T-helper 2 cell treated with Interferon-gamma antibody and Interleukin-4, amounts not matched to agents 5 μg/mL and 100 μg/mL, for 36 hours (primary cell): ENCODE measurements around the gene TRPM3.

Source experiments
- DNase-seq: peaks from one replicate; pipeline ENCODE4 v3.0.0; 2021; ENCODE audit warnings: low spot score
- H3K27ac Mint-ChIP-seq: one replicate; pipeline ENCODE4 v1.8.0; 2021; ENCODE audit warnings: mild to moderate bottlenecking, mixed read lengths
- H3K27me3 Mint-ChIP-seq: one replicate; pipeline ENCODE4 v1.8.0; 2021; ENCODE audit warnings: low read depth, mixed read lengths
- H3K36me3 Mint-ChIP-seq: one replicate; pipeline ENCODE4 v1.8.0; 2021; ENCODE audit warnings: low read depth, mixed read lengths
- H3K4me1 Mint-ChIP-seq: one replicate; pipeline ENCODE4 v1.8.0; 2021; ENCODE audit warnings: low read depth, mixed read lengths
- H3K4me3 Mint-ChIP-seq: one replicate; pipeline ENCODE4 v1.8.0; 2022; ENCODE audit warnings: mild to moderate bottlenecking, moderate library complexity, mixed read lengths
- H3K9me3 Mint-ChIP-seq: one replicate; pipeline ENCODE4 v1.8.0; 2021; ENCODE audit warnings: mixed read lengths

TRPM3 gene

GRCh38 chr9:70902692-70903131 is 218.7 kb downstream of the TRPM3 start:
- Mint-ChIP-seq H3K27ac (no peak overlapping the region), H3K4me3 (no peak overlapping the region), H3K36me3 (no peaks in the 10 kb centered on the region), H3K9me3 (no peaks in the 10 kb centered on the region), H3K4me1 (no peaks in the 10 kb centered on the region), H3K27me3 (no peaks in the 10 kb centered on the region)
- DNase-seq, result no peak

GRCh38 chr9:70902171-70902570 is 219.2 kb downstream of the TRPM3 start:
- Mint-ChIP-seq H3K27ac (no peak overlapping the region), H3K4me1 (no peaks in the 10 kb centered on the region), H3K4me3 (no peak overlapping the region), H3K36me3 (no peaks in the 10 kb centered on the region), H3K9me3 (no peaks in the 10 kb centered on the region), H3K27me3 (no peaks in the 10 kb centered on the region)
- no peak for DNase-seq

- Mint-ChIP-seq H3K36me3 (no peaks in the 10 kb centered on the region), H3K9me3 (no peaks in the 10 kb centered on the region), H3K27ac (no peak overlapping the region), H3K4me3 (no peak overlapping the region), H3K27me3 (no peaks in the 10 kb centered on the region), H3K4me1 (no peaks in the 10 kb centered on the region)
- no peak for DNase-seq
Measured at GRCh38 chr9:70901746-70902145, 219.7 kb downstream of the TRPM3 start.

- no peaks in the 10 kb centered on the region for H3K4me1 Mint-ChIP-seq
- no peak overlapping the region for H3K27ac Mint-ChIP-seq
- no peaks in the 10 kb centered on the region for H3K27me3 Mint-ChIP-seq
- no peaks in the 10 kb centered on the region for H3K9me3 Mint-ChIP-seq
- no peaks in the 10 kb centered on the region for H3K36me3 Mint-ChIP-seq
- no peak overlapping the region for H3K4me3 Mint-ChIP-seq
- no peak for DNase-seq
Measured at GRCh38 chr9:70901013-70901412, 220.4 kb downstream of the TRPM3 start.

- Mint-ChIP-seq H3K9me3 (no peaks in the 10 kb centered on the region), H3K36me3 (no peaks in the 10 kb centered on the region), H3K4me1 (no peaks in the 10 kb centered on the region), H3K27ac (no peak overlapping the region), H3K27me3 (no peaks in the 10 kb centered on the region), H3K4me3 (no peak overlapping the region)
- no peak for DNase-seq
Measured at GRCh38 chr9:70893580-70894122, 227.8 kb downstream of the TRPM3 start.

- H3K27me3 Mint-ChIP-seq, result no peaks in the 10 kb centered on the region
- H3K36me3 Mint-ChIP-seq, result no peaks in the 10 kb centered on the region
- no peak for DNase-seq
- no peak overlapping the region for H3K27ac Mint-ChIP-seq
- no peaks in the 10 kb centered on the region for H3K9me3 Mint-ChIP-seq
- H3K4me3 Mint-ChIP-seq, result no peak overlapping the region
- no peaks in the 10 kb centered on the region for H3K4me1 Mint-ChIP-seq
Measured at GRCh38 chr9:70888471-70888870, 232.9 kb downstream of the TRPM3 start.

GRCh38 chr9:70887826-70888225 is 233.6 kb downstream of the TRPM3 start:
- DNase-seq, result no peak
- Mint-ChIP-seq H3K27me3 (no peaks in the 10 kb centered on the region), H3K27ac (no peak overlapping the region)

GRCh38 chr9:70883963-70884793 is 237.2 kb downstream of the TRPM3 start:
- Mint-ChIP-seq H3K36me3 (no peaks in the 10 kb centered on the region), H3K4me1 (no peaks in the 10 kb centered on the region), H3K27ac (no peak overlapping the region), H3K27me3 (no peaks in the 10 kb centered on the region), H3K9me3 (no peaks in the 10 kb centered on the region), H3K4me3 (no peak overlapping the region)
- DNase-seq, result no peak

More at GRCh38 chr9:70887826-70888225, 233.6 kb downstream of the TRPM3 start:
- H3K4me1 Mint-ChIP-seq, result no peaks in the 10 kb centered on the region
- H3K4me3 Mint-ChIP-seq, result no peak overlapping the region
- H3K9me3 Mint-ChIP-seq, result no peaks in the 10 kb centered on the region
- H3K36me3 Mint-ChIP-seq, result no peaks in the 10 kb centered on the region

- H3K9me3 Mint-ChIP-seq, result no peaks in the 10 kb centered on the region
- no peaks in the 10 kb centered on the region for H3K36me3 Mint-ChIP-seq
- no peaks in the 10 kb centered on the region for H3K4me1 Mint-ChIP-seq
- no peaks in the 10 kb centered on the region for H3K27me3 Mint-ChIP-seq
- no peak overlapping the region for H3K27ac Mint-ChIP-seq
- no peak for DNase-seq
- H3K4me3 Mint-ChIP-seq, result no peak overlapping the region
Measured at GRCh38 chr9:70883056-70883455, 238.4 kb downstream of the TRPM3 start.

- H3K4me1 Mint-ChIP-seq, result no peaks in the 10 kb centered on the region
- H3K36me3 Mint-ChIP-seq, result no peaks in the 10 kb centered on the region
- H3K9me3 Mint-ChIP-seq, result no peaks in the 10 kb centered on the region
- no peak for DNase-seq
- H3K27ac Mint-ChIP-seq, result no peak overlapping the region
- H3K27me3 Mint-ChIP-seq, result no peaks in the 10 kb centered on the region
- no peak overlapping the region for H3K4me3 Mint-ChIP-seq
Measured at GRCh38 chr9:70881333-70881732, 240.1 kb downstream of the TRPM3 start.

- Mint-ChIP-seq H3K36me3 (no peaks in the 10 kb centered on the region), H3K27me3 (no peaks in the 10 kb centered on the region), H3K4me1 (no peaks in the 10 kb centered on the region), H3K4me3 (no peak overlapping the region), H3K27ac (no peak overlapping the region), H3K9me3 (no peaks in the 10 kb centered on the region)
- DNase-seq, result no peak
Measured at GRCh38 chr9:70880535-70880934, 240.9 kb downstream of the TRPM3 start.

GRCh38 chr9:70878576-70878975 is 242.8 kb downstream of the TRPM3 start:
- no peak for DNase-seq
- no peaks in the 10 kb centered on the region for H3K27me3 Mint-ChIP-seq
- H3K36me3 Mint-ChIP-seq, result no peaks in the 10 kb centered on the region
- H3K9me3 Mint-ChIP-seq, result no peaks in the 10 kb centered on the region
- no peak overlapping the region for H3K4me3 Mint-ChIP-seq
- H3K4me1 Mint-ChIP-seq, result no peaks in the 10 kb centered on the region
- H3K27ac Mint-ChIP-seq, result no peak overlapping the region

- Mint-ChIP-seq H3K4me1 (no peaks in the 10 kb centered on the region), H3K27me3 (no peaks in the 10 kb centered on the region), H3K36me3 (no peaks in the 10 kb centered on the region), H3K27ac (no peak overlapping the region), H3K9me3 (no peaks in the 10 kb centered on the region), H3K4me3 (no peak overlapping the region)
- no peak for DNase-seq
Measured at GRCh38 chr9:70874451-70874850, 247.0 kb downstream of the TRPM3 start.

- H3K36me3 Mint-ChIP-seq, result no peaks in the 10 kb centered on the region
Measured at GRCh38 chr9:70873506-70873905, 247.9 kb downstream of the TRPM3 start.

More at GRCh38 chr9:70873506-70873905, 247.9 kb downstream of the TRPM3 start:
- Mint-ChIP-seq H3K4me1 (no peaks in the 10 kb centered on the region), H3K27ac (no peak overlapping the region), H3K27me3 (no peaks in the 10 kb centered on the region), H3K4me3 (no peak overlapping the region), H3K9me3 (no peaks in the 10 kb centered on the region)
- DNase-seq, result no peak
